Common myeloid progenitor, CD34-positive (primary cell): ENCODE measurements around the gene SLC4A9.

Experiments
- CTCF ChIA-PET: fragments of 350-600 bp; sonication (Branson Sonifier 250); formaldehyde crosslinking; loops from one replicate; lab custom pipeline; 2021; ENCODE audit warnings: antibody characterized with exemption; lab: Charles Lee
- POLR2A ChIA-PET: fragments of 350-600 bp; sonication (Branson Sonifier 250); formaldehyde crosslinking; loops from one replicate; lab custom pipeline; 2021; ENCODE audit warnings: antibody characterized with exemption; lab: Charles Lee
- DNase-seq, 3 donors: peaks; one replicate each; pipeline versions ENCODE4 v3.0.0 to v3.0.0-alpha.2; 2013
- H3K27ac ChIP-seq, 2 experiments: 1 replicate in 1 of 2; 2 replicates in 1 of 2; pipeline ENCODE4 v1.7.0; 2013; ENCODE audit warnings: inconsistent platforms in 2 of 2, low read length in 2 of 2, mild to moderate bottlenecking in 2 of 2, low read depth in 1 of 2, moderate library complexity in 1 of 2; ENCODE audit not compliant: severe bottlenecking in 2 of 2, insufficient read depth in 1 of 2, poor library complexity in 1 of 2
- H3K27me3 ChIP-seq, 5 experiments: replicated peaks in 2 of 5; 1 replicate in 3 of 5; 2 replicates in 2 of 5; pipeline versions ENCODE4 v1.6.1 to v1.7.0; 2013; ENCODE audit warnings: low read length in 4 of 5, mild to moderate bottlenecking in 2 of 5, moderate library complexity in 2 of 5, inconsistent platforms in 1 of 5; ENCODE audit not compliant: insufficient read depth in 5 of 5, control insufficient read depth in 4 of 5
- H3K36me3 ChIP-seq, 4 experiments: 1 replicate in 2 of 4; 2 replicates in 2 of 4; pipeline versions ENCODE4 v1.6.1 to v1.7.0; 2013; ENCODE audit warnings: low read length in 3 of 4, control low read depth in 1 of 4, mild to moderate bottlenecking in 1 of 4; ENCODE audit not compliant: control insufficient read depth in 4 of 4, insufficient read depth in 4 of 4
- H3K4me1 ChIP-seq, 4 experiments: 1 replicate in 3 of 4; 2 replicates in 1 of 4; pipeline versions ENCODE4 v1.6.1 to v1.7.1; 2013; ENCODE audit warnings: low read length in 3 of 4, mild to moderate bottlenecking in 3 of 4, control low read depth in 1 of 4, inconsistent platforms in 1 of 4, moderate library complexity in 1 of 4; ENCODE audit not compliant: control insufficient read depth in 4 of 4, insufficient read depth in 4 of 4; ENCODE audit errors: control extremely low read depth in 1 of 4
- H3K4me3 ChIP-seq, 7 experiments: 1 replicate in 4 of 7; 2 replicates in 3 of 7; pipeline versions ENCODE4 v1.5.1 to v1.7.0; 2013; ENCODE audit warnings: mild to moderate bottlenecking in 7 of 7, low read length in 6 of 7, moderate library complexity in 6 of 7, inconsistent platforms in 2 of 7, low read depth in 2 of 7, control low read depth in 1 of 7; ENCODE audit not compliant: insufficient read depth in 4 of 7, control insufficient read depth in 1 of 7; ENCODE audit errors: extremely low read depth in 1 of 7
- H3K9me3 ChIP-seq, 5 experiments: 1 replicate in 4 of 5; 2 replicates in 1 of 5; pipeline versions ENCODE4 v1.6.1 to v1.7.1; 2013; ENCODE audit warnings: low read length in 4 of 5, mild to moderate bottlenecking in 2 of 5, inconsistent platforms in 1 of 5, low read depth in 1 of 5, moderate library complexity in 1 of 5; ENCODE audit not compliant: control insufficient read depth in 4 of 5, insufficient read depth in 2 of 5; ENCODE audit errors: control extremely low read depth in 1 of 5
- WGBS: methylation state at CpG from one replicate; pipeline ENCODE4 v1.1.5; 2013; ENCODE audit not compliant: insufficient coverage; 5-methylcytosine and 5-hydroxymethylcytosine counted together

SLC4A9 gene

GRCh38 chr5:140325486-140325885, 34.5 kb upstream of the SLC4A9 start:
- Histone ChIP-seq H3K27me3 (no peaks in the 10 kb centered on the region), H3K27ac (no peak overlapping the region), H3K4me1 (peaks cover 0 to 11% (median 0%) of the 10 kb centered on the region in 4 experiments), H3K36me3 (no peaks in the 10 kb centered on the region), H3K4me3 (no peak overlapping the region), H3K9me3 (no peaks in the 10 kb centered on the region)
- ChIA-PET CTCF (interaction anchor here (1.6 kb wide), 1 partner anchor 21 kb away, joined by 7 read pairs; the partner anchor contains the start of gene HBEGF), POLR2A (no interaction called here)
- 100% methylated on average over 1 of the region's 3 CpGs for WGBS
- DNase-seq = no peak

GRCh38 chr5:140327589-140327988, 32.4 kb upstream of the SLC4A9 start:
- Histone ChIP-seq H3K36me3 (peaks cover 0 to 1% (median 0%) of the 10 kb centered on the region in 4 experiments), H3K4me1 (peaks cover 0 to 6% (median 0%) of the 10 kb centered on the region in 4 experiments), H3K4me3 (no peak overlapping the region), H3K9me3 (no peaks in the 10 kb centered on the region), H3K27me3 (no peaks in the 10 kb centered on the region), H3K27ac (no peak overlapping the region)
- ChIA-PET POLR2A (interaction anchor here (0.9 kb wide), 1 partner anchor 15 kb away, joined by 3 read pairs; no protein-coding TSS in a partner anchor), CTCF (interaction anchor here (0.9 to 19.8 kb wide), 5 partner anchors 16 to 87 kb away, joined by 3 to 204 read pairs (median 6); partner anchors contain the start of gene HBEGF)
- 86% methylated on average over 1 of the region's 2 CpGs for WGBS
- DNase-seq = no peak

- DNase-seq = no peak
- no peaks in the 10 kb centered on the region for H3K9me3 ChIP-seq
- H3K4me1 ChIP-seq = peaks cover 0 to 4% (median 0%) of the 10 kb centered on the region in 4 experiments
- 91% methylated on average over 5 of the region's 8 CpGs for WGBS
- ChIA-PET CTCF (interaction anchor here (0.7 to 19.8 kb wide), 6 partner anchors 13 to 650 kb away, joined by 3 to 204 read pairs (median 5); partner anchors contain the start of gene HBEGF), POLR2A (interaction anchor here (0.9 kb wide), 1 partner anchor 15 kb away, joined by 3 read pairs; no protein-coding TSS in a partner anchor)
- no peaks in the 10 kb centered on the region for H3K27me3 ChIP-seq
- peaks cover 0 to 7% (median 0%) of the 10 kb centered on the region in 4 experiments for H3K36me3 ChIP-seq
- no peak overlapping the region for H3K27ac ChIP-seq
- H3K4me3 ChIP-seq = no peak overlapping the region
Measured at GRCh38 chr5:140328036-140328764, 31.8 kb upstream of the SLC4A9 start.

- no peaks in the 10 kb centered on the region for H3K27me3 ChIP-seq
- H3K27ac ChIP-seq = no peak overlapping the region
- peaks cover 0 to under 1% (median 0%) of the 10 kb centered on the region in 4 experiments for H3K4me1 ChIP-seq
- WGBS = 98% methylated on average over 5 of the region's 5 CpGs
- no peak for DNase-seq
- ChIA-PET CTCF (interaction anchor here (0.6 to 19.8 kb wide), 3 partner anchors 20 to 936 kb away, joined by 3 to 204 read pairs (median 3); partner anchors contain the start of genes HBEGF and SLC4A9), POLR2A (no interaction called here)
- H3K36me3 ChIP-seq = peaks cover 0 to 17% (median 0%) of the 10 kb centered on the region in 4 experiments
- H3K9me3 ChIP-seq = no peaks in the 10 kb centered on the region
- no peak overlapping the region for H3K4me3 ChIP-seq
Measured at GRCh38 chr5:140329739-140330481, 30.1 kb upstream of the SLC4A9 start.

- Histone ChIP-seq H3K36me3 (peaks cover 0 to 24% (median 0%) of the 10 kb centered on the region in 4 experiments), H3K4me1 (no peaks in the 10 kb centered on the region), H3K27ac (no peak overlapping the region), H3K4me3 (no peak overlapping the region), H3K27me3 (no peaks in the 10 kb centered on the region), H3K9me3 (no peaks in the 10 kb centered on the region)
- no peak for DNase-seq
- 100% methylated on average over 1 of the region's 1 CpG for WGBS
- ChIA-PET CTCF (interaction anchor here (19.8 kb wide), 1 partner anchor 19 kb away, joined by 204 read pairs; the partner anchor contains the start of gene HBEGF), POLR2A (no interaction called here)
Measured at GRCh38 chr5:140331638-140332037, 28.4 kb upstream of the SLC4A9 start.

- no peak overlapping the region for H3K27ac ChIP-seq
- H3K4me1 ChIP-seq = peaks cover under 1 to 16% (median 7%) of the 10 kb centered on the region in 4 experiments
- H3K4me3 ChIP-seq = no peak overlapping the region
- 90% methylated on average over 5 of the region's 5 CpGs for WGBS
- H3K9me3 ChIP-seq = no peaks in the 10 kb centered on the region
- peaks cover 0 to 27% (median 0%) of the 10 kb centered on the region in 4 experiments for H3K36me3 ChIP-seq
- DNase-seq = no peak
- ChIA-PET POLR2A (no interaction called here), CTCF (interaction anchor here (0.8 to 19.8 kb wide), 4 partner anchors 13 to 92 kb away, joined by 3 to 204 read pairs (median 4); partner anchors contain the start of gene HBEGF)
- H3K27me3 ChIP-seq = no peaks in the 10 kb centered on the region
Measured at GRCh38 chr5:140336388-140336787, 23.6 kb upstream of the SLC4A9 start.
